Measurements from ENCODE around the gene WNT10A.

DNA sequence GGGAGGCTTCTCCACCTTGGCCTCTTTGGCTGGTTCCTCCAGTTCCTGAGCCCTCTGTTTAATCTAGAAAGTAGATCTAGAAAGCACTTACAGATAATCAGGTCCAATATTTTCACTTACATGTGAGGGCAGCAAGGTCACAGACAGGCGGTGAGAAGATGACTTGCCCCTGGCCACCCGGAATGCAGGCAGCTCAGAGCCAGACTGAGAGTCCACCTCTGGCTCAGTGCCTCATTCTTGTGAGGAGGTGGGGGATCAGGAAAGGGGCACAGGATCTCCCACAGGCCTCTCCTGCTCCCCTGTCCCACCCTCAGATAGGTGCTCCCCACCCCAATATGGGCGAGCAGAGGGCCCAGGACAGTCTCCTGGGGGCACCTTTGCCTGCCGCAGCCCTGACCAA lies 15.3 kb upstream of the WNT10A start:
- TF ChIP-seq, protein P1, sequence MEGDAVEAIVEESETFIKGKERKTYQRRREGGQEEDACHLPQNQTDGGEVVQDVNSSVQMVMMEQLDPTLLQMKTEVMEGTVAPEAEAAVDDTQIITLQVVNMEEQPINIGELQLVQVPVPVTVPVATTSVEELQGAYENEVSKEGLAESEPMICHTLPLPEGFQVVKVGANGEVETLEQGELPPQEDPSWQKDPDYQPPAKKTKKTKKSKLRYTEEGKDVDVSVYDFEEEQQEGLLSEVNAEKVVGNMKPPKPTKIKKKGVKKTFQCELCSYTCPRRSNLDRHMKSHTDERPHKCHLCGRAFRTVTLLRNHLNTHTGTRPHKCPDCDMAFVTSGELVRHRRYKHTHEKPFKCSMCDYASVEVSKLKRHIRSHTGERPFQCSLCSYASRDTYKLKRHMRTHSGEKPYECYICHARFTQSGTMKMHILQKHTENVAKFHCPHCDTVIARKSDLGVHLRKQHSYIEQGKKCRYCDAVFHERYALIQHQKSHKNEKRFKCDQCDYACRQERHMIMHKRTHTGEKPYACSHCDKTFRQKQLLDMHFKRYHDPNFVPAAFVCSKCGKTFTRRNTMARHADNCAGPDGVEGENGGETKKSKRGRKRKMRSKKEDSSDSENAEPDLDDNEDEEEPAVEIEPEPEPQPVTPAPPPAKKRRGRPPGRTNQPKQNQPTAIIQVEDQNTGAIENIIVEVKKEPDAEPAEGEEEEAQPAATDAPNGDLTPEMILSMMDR (IDR thresholded peaks at IDR 0.05 in 8 of 11, conservative IDR thresholded peaks at IDR 0.05 in 3 of 11): no peak
- no peak for TF ChIP-seq POLR2A (IDR thresholded peaks at IDR 0.05)
